Right lobe of liver (tissue), 6 donors: Measurements from ENCODE around the gene CLIP2. TPM values are rescaled to one million over a fixed set of nuclear protein-coding genes. Genes with fewer than 3 reads are reported as not detected.

Experiments
- ATAC-seq, 4 donors: fragments of 200-7000 bp; cut with Tn5 transposase; one replicate each; pipeline ENCODE4 v1.9.1; 2020; ENCODE audit warnings: mild to moderate bottlenecking in 4 of 4, moderate library complexity in 4 of 4
- DNase-seq, 3 donors: peaks; one replicate each; pipeline ENCODE4 v3.0.0-alpha.2; 2020
- H3K27ac ChIP-seq, 3 donors: fragments of 200-600 bp; one replicate each; pipeline ENCODE4 v1.8.0; 2022
- H3K27me3 ChIP-seq, 2 donors: fragments of 200-600 bp; one replicate each; pipeline ENCODE4 v1.8.0; 2022
- H3K36me3 ChIP-seq, 4 donors: fragments of 200-600 bp; sonication (generic) in 1 of 4; one replicate each; pipeline versions ENCODE4 v1.5.1 to v1.8.0; 2017 to 2022; ENCODE audit warnings: control low read depth in 1 of 4
- H3K4me1 ChIP-seq, 4 donors: fragments of 200-600 bp; sonication (generic) in 1 of 4; one replicate each; pipeline versions ENCODE4 v1.5.1 to v1.8.0; 2017 to 2022; ENCODE audit warnings: control low read depth in 1 of 4
- H3K4me3 ChIP-seq, 3 donors: fragments of 200-600 bp; one replicate each; pipeline ENCODE4 v1.8.0; 2022
- H3K9me3 ChIP-seq, 4 donors: fragments of 200-600 bp; sonication (generic) in 1 of 4; one replicate each; pipeline versions ENCODE4 v1.5.1 to v1.8.0; 2017 to 2022; ENCODE audit warnings: control low read depth in 1 of 4
- POLR2A ChIP-seq: fragments of 450-650 bp; IDR thresholded peaks from one replicate; pipeline ENCODE4 v1.6.1; 2017; ENCODE audit warnings: antibody characterized with exemption, mild to moderate bottlenecking
- WGBS: methylation state at CpG from one replicate; pipeline ENCODE4 v1.1.6; 2018; ENCODE audit warnings: low coverage, low lambda C conversion rate; ENCODE audit not compliant: insufficient coverage; ENCODE audit errors: missing lambda C conversion rate; 5-methylcytosine and 5-hydroxymethylcytosine counted together
- intact Hi-C, 2 donors: fragments of 100-400 bp; cut with DNase I; formaldehyde crosslinking; loops; one replicate each; pipeline versions ENCODE4 v1.11.2 to v1.14.1; 2022
- total RNA-seq, 6 experiments: library from RNA; depleted of rRNA in 2 of 6; stranded (reverse); fragments of >200 nt in 2 of 6; fragmentation: NEBNext Ultra II Directional in 3 of 6; extraction: Animal tissue kit (Norgen Biotek cat#: 25700) in 3 of 6; gene quantifications; one replicate each; pipeline versions ENCODE4 v1.1.0 to v1.2.4, GENCODE V29; 2016 to 2023
- TF ChIP-seq, protein P1 (sequence below), 4 donors: fragments of 200-600 bp in 3 of 4; fragments of 450-650 bp in 1 of 4; IDR thresholded peaks; one replicate each; pipeline versions ENCODE4 v1.5.1 to v1.8.0; 2016 to 2022; ENCODE audit warnings: antibody characterized with exemption in 4 of 4, mild to moderate bottlenecking in 2 of 4
- donor health status: DM: no; HTN: yes; CAD: no.
- donor health status: DM: no; HTN: no; CAD: no.
- donor health status: DM: no; HTN: no; CAD: no.
- donor health status: DM: no; HTN: yes; CAD: no.
- donor health status: DM: no; HTN: yes; CAD: no.

Gene CLIP2
- total RNA-seq, 6 experiments from 2014 or later = 2.8 to 6.8 (median 4.2) TPM

DNA sequence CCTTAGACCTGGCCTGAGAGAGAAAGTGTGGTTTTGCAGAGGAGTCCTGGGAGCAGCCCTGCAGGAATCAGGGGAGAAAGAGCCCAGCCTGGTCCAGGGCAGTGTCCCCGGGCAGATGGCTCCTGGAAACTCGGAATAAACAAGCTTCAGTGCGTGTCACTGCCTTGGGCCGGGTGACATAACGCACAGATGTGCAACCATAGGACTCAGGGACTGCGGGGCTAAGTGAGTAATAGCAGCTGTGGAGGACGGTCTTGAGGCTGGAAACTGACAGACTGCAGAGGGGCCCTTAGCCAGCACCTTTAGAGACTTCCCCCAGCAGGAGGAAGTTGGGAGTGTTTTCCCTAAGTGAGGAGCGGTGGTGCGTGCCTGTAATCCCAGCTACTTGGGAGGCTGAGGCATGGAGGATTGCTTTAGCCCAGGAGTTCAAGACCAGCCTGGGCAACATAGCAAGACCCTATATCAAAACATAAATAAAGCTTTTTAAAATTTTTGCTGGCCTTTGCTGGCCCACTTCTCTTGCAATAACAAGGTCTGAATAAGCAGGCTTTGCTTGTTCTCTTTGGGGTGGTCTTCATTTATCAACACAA, 5.3 kb upstream of the CLIP2 start:
- peak in 1 of 4 donors; percentile 8 for ATAC-seq
- Histone ChIP-seq H3K36me3 (no peaks in the 10 kb centered on the region), H3K4me1 (no peaks in the 10 kb centered on the region), H3K9me3 (no peaks in the 10 kb centered on the region), H3K27me3 (no peaks in the 10 kb centered on the region), H3K4me3 (no peak overlapping the region), H3K27ac (no peak overlapping the region)
- DNase-seq = no peak
- 80% methylated on average over 2 of the region's 9 CpGs for WGBS
- intact Hi-C loops = no loop called here
- TF ChIP-seq, protein P1, sequence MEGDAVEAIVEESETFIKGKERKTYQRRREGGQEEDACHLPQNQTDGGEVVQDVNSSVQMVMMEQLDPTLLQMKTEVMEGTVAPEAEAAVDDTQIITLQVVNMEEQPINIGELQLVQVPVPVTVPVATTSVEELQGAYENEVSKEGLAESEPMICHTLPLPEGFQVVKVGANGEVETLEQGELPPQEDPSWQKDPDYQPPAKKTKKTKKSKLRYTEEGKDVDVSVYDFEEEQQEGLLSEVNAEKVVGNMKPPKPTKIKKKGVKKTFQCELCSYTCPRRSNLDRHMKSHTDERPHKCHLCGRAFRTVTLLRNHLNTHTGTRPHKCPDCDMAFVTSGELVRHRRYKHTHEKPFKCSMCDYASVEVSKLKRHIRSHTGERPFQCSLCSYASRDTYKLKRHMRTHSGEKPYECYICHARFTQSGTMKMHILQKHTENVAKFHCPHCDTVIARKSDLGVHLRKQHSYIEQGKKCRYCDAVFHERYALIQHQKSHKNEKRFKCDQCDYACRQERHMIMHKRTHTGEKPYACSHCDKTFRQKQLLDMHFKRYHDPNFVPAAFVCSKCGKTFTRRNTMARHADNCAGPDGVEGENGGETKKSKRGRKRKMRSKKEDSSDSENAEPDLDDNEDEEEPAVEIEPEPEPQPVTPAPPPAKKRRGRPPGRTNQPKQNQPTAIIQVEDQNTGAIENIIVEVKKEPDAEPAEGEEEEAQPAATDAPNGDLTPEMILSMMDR (IDR thresholded peaks at IDR 0.05) = no peak
- no peak for TF ChIP-seq POLR2A

DNA sequence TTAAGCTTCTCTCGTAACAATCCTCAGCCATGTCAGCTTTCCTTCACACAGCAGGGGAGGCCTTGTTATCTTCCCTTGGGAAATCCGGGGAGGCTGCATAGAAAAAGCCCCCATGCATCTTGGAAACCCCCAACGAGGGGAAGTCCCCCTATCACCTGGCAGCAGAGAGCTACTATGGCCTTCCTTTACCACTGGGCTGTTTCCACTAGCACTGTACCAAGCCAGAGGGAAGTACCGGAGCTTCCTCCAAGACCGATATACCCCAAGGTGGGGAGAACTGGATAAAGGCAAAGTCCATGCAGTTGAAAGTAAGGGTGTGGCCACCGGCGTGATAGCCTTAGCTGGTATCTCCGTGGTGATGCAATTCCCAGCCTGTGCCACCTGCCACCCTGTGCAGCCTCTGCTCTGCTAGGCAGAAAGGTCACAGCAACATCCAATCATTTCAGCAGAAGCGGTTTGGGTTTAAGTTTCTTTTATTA, 4.4 kb upstream of the CLIP2 start:
- Histone ChIP-seq H3K4me1 (no peaks in the 10 kb centered on the region), H3K27me3 (no peaks in the 10 kb centered on the region), H3K36me3 (no peaks in the 10 kb centered on the region), H3K9me3 (no peaks in the 10 kb centered on the region), H3K4me3 (no peak overlapping the region), H3K27ac (no peak overlapping the region)
- intact Hi-C loops = no loop called here
- no peak for TF ChIP-seq POLR2A
- TF ChIP-seq, protein P1 (IDR thresholded peaks at IDR 0.05) = no peak
- WGBS = 100% methylated on average over 1 of the region's 9 CpGs
- no peak for DNase-seq
- ATAC-seq = peak; percentile 7 to 60 (median 16)

DNA sequence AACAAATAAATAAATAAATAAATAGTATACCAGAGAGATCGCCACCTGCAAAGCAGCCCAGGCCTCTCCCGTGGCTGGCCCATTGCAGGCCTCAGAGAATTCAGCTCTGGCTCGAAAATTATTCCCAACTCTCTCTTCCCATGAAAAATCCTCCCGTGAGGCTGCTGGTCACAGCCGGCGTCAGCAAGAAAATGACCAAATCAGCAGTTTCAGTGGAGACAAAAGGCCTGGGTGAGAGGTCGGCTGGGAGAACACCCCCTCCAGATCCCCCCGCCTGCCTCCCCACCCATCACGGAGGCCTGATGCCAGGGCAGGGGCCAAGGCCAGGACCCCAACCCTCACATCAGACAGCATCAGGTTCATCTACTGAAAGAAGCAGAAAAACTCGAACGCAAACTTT, 3.1 kb upstream of the CLIP2 start:
- H3K4me1 ChIP-seq = no peaks in the 10 kb centered on the region
- TF ChIP-seq, protein P1 (IDR thresholded peaks at IDR 0.05) = no peak
- no peak for TF ChIP-seq POLR2A

DNA sequence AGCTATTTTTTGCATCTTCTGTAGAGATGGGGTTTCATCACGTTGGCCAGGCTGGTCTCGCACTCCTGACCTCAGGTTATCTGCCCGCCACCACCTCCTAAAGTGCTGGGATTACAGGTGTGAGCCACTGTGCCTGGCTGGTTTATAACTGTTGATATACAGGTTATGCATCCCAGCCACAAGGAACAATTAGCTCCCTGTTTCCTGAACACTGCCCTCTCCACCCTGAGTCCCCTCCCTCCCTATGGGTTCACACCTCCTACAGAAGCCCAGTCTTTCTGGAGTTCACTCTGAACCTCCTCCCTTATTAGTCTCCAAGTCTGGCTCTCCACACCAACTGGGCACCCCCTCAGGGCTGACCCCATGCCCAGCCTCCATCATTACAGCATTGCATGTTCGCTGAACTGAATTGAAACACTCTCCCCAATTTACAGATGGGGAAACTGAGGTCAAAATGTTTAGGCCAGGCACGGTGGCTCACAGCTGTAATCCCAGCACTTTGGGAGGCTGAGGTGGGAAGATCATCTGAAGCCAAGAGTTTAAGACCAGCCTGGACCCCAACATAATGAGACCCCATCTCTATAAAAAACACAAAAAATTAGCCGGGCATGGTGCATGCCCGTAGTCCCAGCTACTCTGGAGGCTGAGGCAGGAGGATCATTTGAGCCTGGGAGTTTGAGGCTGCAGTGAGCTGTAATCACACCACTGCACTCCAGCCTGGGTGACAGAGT, 1.7 kb upstream of the CLIP2 start:
- Histone ChIP-seq H3K36me3 (no peaks in the 10 kb centered on the region), H3K9me3 (no peaks in the 10 kb centered on the region), H3K4me1 (peaks cover 0 to 4% (median under 1%) of the 10 kb centered on the region in 4 donors), H3K27ac (no peak overlapping the region), H3K27me3 (no peaks in the 10 kb centered on the region), H3K4me3 (no peak overlapping the region)
- TF ChIP-seq, protein P1 (IDR thresholded peaks at IDR 0.05) = no peak
- TF ChIP-seq POLR2A = no peak
- DNase-seq = no peak
- intact Hi-C loops = no loop called here
- ATAC-seq = no peak
- 57% methylated on average over 4 of the region's 7 CpGs for WGBS

More for the DNA sequence above, 3.1 kb upstream of the CLIP2 start:
- no peak for DNase-seq
- H3K27ac ChIP-seq = no peak overlapping the region
- ATAC-seq = no peak
- whole genome bisulfite sequencing = 83% methylated on average over 6 of the region's 11 CpGs
- no peaks in the 10 kb centered on the region for H3K36me3 ChIP-seq
- intact Hi-C loops = no loop called here
- H3K9me3 ChIP-seq = no peaks in the 10 kb centered on the region
- H3K4me3 ChIP-seq = no peak overlapping the region
- H3K27me3 ChIP-seq = no peaks in the 10 kb centered on the region
